ENCODE results near the gene GATA5. TPM values are rescaled to one million over a fixed set of nuclear protein-coding genes. Genes with fewer than 3 reads are reported as not detected.

Gene GATA5
- total and polyA plus RNA-seq, 10 of the 15 experiments (the other 5 are each of a cell fraction or from before 2014, with no cell fraction given) = not detected

DNA sequence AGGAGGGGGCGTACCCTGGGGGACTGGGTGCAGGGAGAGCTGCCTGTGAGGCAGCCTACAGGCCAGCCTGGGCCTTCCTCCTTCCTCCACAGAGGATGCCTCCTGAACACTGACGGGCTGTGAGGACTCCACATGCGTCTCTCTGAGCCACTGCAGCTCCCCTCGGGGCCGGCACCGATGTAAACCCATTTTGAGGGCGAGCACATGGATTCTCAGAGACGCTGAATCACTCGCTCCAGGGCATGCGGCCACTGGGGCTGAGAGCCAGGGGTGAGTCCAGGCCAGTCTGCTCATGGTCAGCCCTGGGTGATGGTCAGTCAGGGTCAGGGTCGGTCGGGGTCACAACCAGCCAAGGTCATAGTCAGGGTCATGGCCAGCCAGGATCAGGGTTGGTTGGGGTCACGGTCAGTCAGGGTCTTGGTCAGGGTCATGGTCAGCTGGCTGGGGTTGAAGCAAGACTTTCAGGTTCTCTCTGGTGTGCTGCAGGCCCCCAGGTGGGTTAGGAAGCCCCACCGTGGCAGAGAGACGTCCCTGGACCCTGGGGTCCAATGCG is 33.7 kb downstream of the GATA5 start:
- ATAC-seq = no peak
- no peaks in the 10 kb centered on the region for H3K9me3 ChIP-seq (replicated peaks; ENCODE audit: control insufficient read depth, insufficient read depth, low read length)
- peaks cover 0 to 4% of the 10 kb centered on the region in 2 experiments; a peak in 2 of 4 replicates for H3K27me3 ChIP-seq (replicated peaks in 1 of 2; ENCODE audit: control insufficient read depth in 2 of 2, insufficient read depth in 2 of 2, low read length in 1 of 2)
- intact Hi-C loops (cut with micrococcal nuclease; ENCODE audit: unreplicated experiment) = no loop called here
- DNase-seq (ENCODE audit: low read depth, low spot score) = no peak
- H4K20me1 ChIP-seq (ENCODE audit: control insufficient read depth, insufficient read depth) = no peaks in the 10 kb centered on the region
- no peak for FAIRE-seq
- H3K4me2 ChIP-seq (ENCODE audit: control insufficient read depth, insufficient read depth) = no peak overlapping the region
- ChIA-PET SMC1A (ENCODE audit: uncharacterized antibody, unreplicated experiment) (no interaction called here), CTCF (no interaction called here), POLR2A (no interaction called here), RAD21 (ENCODE audit: unreplicated experiment) (no interaction called here)
- H3K36me3 ChIP-seq (ENCODE audit: control insufficient read depth in 2 of 2, insufficient read depth in 2 of 2, low read length in 1 of 2) = no peaks in the 10 kb centered on the region
- no TSS peak for BruUV-seq (replicated peaks)
- H3K4me1 ChIP-seq (ENCODE audit: control insufficient read depth, insufficient read depth, low read length) = no peaks in the 10 kb centered on the region
- no peak overlapping the region for H3K9ac ChIP-seq (ENCODE audit: control insufficient read depth, insufficient read depth, low read length)
- TF ChIP-seq NFYB (IDR thresholded peaks at IDR 0.05; ENCODE audit: insufficient read depth, low read depth, low read length) (no peak), ZSCAN29 (IDR thresholded peaks at IDR 0.05) (no peak), SIN3A (IDR thresholded peaks at IDR 0.05; ENCODE audit: low read depth, low read length) (no peak), PAX8 (IDR thresholded peaks at IDR 0.05) (no peak), SMAD5 (IDR thresholded peaks at IDR 0.05; ENCODE audit: low read depth) (no peak), SUZ12 (IDR thresholded peaks at IDR 0.05; ENCODE audit: unreplicated experiment) (no peak), IKZF2 (IDR thresholded peaks at IDR 0.05) (no peak), ZNF622 (IDR thresholded peaks at IDR 0.05) (no peak)
- WGBS (ENCODE audit: insufficient coverage, insufficient replicate concordance, low lambda C conversion rate, missing lambda C conversion rate) = 23% methylated on average over 16 of the region's 16 CpGs
- in situ Hi-C loops (cut with MboI) = no loop called here
- no peak overlapping the region for H3K4me3 ChIP-seq
- H2AFZ ChIP-seq (ENCODE audit: control insufficient read depth, low read depth, low read length) = no peak overlapping the region
- H3K27ac ChIP-seq (ENCODE audit: control insufficient read depth, insufficient read depth) = no peak overlapping the region
- no peaks in the 10 kb centered on the region for H3K79me2 ChIP-seq (ENCODE audit: control insufficient read depth, insufficient read depth, low read length)

DNA sequence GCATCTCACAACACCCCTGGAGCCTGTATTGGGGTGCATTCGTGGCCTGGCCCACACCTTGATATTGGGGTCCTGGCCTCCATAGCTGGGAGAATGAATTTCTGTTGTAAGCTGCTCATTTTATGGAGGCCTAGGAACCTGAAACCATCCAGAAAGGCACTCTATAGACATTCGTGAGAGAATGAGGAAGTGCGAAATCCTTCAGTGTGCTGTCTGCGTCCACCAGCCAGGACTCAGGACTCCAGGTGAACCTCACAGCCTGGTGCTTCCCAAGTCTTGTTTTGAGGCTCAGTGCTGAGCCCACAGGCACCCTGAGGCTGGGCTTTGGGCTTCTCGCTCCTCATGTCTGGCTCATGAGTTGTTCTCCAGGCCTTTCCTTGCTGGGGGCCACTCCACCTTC is 36.6 kb downstream of the GATA5 start:
- Histone ChIP-seq H4K20me1 (ENCODE audit: control insufficient read depth, insufficient read depth) (no peaks in the 10 kb centered on the region), H2AFZ (ENCODE audit: control insufficient read depth, low read depth, low read length) (no peak overlapping the region), H3K27ac (ENCODE audit: control insufficient read depth, insufficient read depth) (no peak overlapping the region), H3K4me2 (ENCODE audit: control insufficient read depth, insufficient read depth) (no peak overlapping the region), H3K4me3 (no peak overlapping the region), H3K79me2 (ENCODE audit: control insufficient read depth, insufficient read depth, low read length) (no peaks in the 10 kb centered on the region), H3K36me3 (ENCODE audit: control insufficient read depth in 2 of 2, insufficient read depth in 2 of 2, low read length in 1 of 2) (no peaks in the 10 kb centered on the region), H3K27me3 (replicated peaks in 1 of 2; ENCODE audit: control insufficient read depth in 2 of 2, insufficient read depth in 2 of 2, low read length in 1 of 2) (peaks cover 0 to 12% of the 10 kb centered on the region in 2 experiments; a peak in 3 of 4 replicates), H3K4me1 (ENCODE audit: control insufficient read depth, insufficient read depth, low read length) (no peaks in the 10 kb centered on the region), H3K9me3 (replicated peaks; ENCODE audit: control insufficient read depth, insufficient read depth, low read length) (no peaks in the 10 kb centered on the region), H3K9ac (ENCODE audit: control insufficient read depth, insufficient read depth, low read length) (no peak overlapping the region)
- peak; percentile 55; the same call in 2 of the 3 replicates for ATAC-seq
- FAIRE-seq = no peak
- ChIA-PET CTCF (no interaction called here), POLR2A (no interaction called here), SMC1A (ENCODE audit: uncharacterized antibody, unreplicated experiment) (no interaction called here), RAD21 (ENCODE audit: unreplicated experiment) (no interaction called here)
- TF ChIP-seq SPI1 (IDR thresholded peaks at IDR 0.05; ENCODE audit: borderline replicate concordance, insufficient read depth, low read depth, low read length) (peak; percentile 93), ZBTB4 (CRISPR knock-in tag; IDR thresholded peaks at IDR 0.05) (no peak), TCF7 (IDR thresholded peaks at IDR 0.05; ENCODE audit: borderline replicate concordance) (no peak)
- no peak for DNase-seq (ENCODE audit: low read depth, low spot score)
- BruUV-seq (replicated peaks) = no TSS peak
- in situ Hi-C loops (cut with MboI) (no loop called here), intact Hi-C loops (cut with micrococcal nuclease; ENCODE audit: unreplicated experiment) (no loop called here)
- WGBS (ENCODE audit: insufficient coverage, insufficient replicate concordance, low lambda C conversion rate, missing lambda C conversion rate) = 13% methylated on average over 5 of the region's 5 CpGs
